Loucy (cell line): ENCODE data around the gene ZNF782.

ENCODE experiments used
- CTCF ChIP-seq: fragments of 200-600 bp; sonication (generic); conservative IDR thresholded peaks from 2 replicates; pipeline ENCODE4 v1.5.1; 2014; ENCODE audit warnings: mild to moderate bottlenecking, antibody characterized with exemption, low read length
- EZH2phosphoT487 ChIP-seq: fragments of 200-600 bp; IDR thresholded peaks from 2 replicates; pipeline ENCODE4 v1.6.1; 2018; ENCODE audit warnings: antibody characterized with exemption, mild to moderate bottlenecking, moderate library complexity, borderline replicate concordance

- TF ChIP-seq CTCF: no peak
- TF ChIP-seq EZH2phosphoT487: no peak
These were observed 31.1 kb upstream of the ZNF782 start for GRCh38 chr9:96885424-96885823.
